NCI-H1417 treated with DMSO at 0.1 percent for 48 hours (cell line): ENCODE results near the gene IQGAP2.

ENCODE experiments used
- DNase-seq: peaks from one replicate; lab custom pipeline; 2025; lab: John Stamatoyannopoulos, UW

IQGAP2 gene

DNA sequence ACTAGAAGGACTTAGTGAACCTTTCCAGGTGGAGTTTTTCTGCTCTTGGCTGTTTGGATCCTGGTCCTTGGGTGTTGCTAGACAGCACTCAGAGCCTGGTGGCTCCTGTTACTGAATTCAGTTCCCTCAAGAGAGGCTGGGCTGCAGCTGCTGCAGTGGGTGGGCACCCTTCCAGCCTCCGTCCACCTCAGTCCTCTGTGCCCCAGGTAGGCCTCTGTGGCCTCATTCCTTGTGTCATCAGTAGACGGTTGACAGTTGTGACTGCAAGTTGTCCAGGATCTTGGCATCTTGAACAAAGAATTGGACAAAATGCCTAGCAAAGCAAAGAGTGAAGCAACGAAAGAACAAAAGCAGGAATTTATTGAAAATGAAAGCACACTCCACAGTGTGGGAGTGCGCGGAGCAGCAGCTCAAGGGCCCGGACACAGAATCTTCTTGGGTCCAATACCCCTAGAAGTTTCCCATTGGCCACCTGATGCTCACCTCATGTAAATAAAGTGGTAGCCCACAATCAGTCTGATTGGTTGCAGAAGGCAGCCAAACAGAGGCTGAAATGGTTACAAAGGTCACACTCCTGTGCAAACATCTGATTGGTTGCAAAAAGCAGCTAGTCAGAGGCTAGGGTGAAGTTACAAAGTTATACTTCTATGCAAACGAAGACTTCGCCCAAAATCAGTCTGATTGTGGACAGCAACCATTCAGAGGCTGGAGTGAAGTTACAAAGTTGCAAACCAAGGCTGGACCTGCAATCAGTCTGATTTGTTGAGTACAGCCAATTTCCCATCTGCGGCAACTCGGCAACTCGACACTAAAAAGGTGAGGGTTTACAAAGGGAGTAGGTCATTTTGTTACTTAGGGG, 352.9 kb downstream of the IQGAP2 start:
- no peak for DNase-seq

DNA sequence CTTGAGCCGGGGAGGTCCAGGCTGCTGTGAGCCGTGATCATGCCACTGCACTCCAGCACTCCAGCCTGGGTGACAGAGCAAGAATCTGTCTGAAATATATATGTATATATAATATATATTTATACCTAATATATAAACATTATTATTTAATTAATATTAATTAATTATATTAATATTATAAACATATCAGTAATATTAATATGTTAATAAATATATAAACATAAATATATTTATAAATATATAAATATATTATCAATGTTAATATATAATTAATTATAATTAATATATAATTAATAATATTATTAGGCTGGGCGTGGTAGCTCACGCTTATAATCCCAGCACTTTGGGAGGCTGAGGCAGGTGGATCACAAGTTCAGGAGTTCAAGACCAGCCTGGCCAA, 354.0 kb downstream of the IQGAP2 start:
- no peak for DNase-seq
